IPS-20b (cell line): ENCODE data around the gene ARHGAP15.

Experiments used
- H3K27ac ChIP-seq: one replicate; pipeline ENCODE4 v1.5.1; 2013; ENCODE audit warnings: low read length
- H3K27me3 ChIP-seq: 2 replicates; pipeline ENCODE4 v1.6.1; 2013; ENCODE audit warnings: mild to moderate bottlenecking, low read length, inconsistent platforms; ENCODE audit not compliant: insufficient read depth
- H3K36me3 ChIP-seq: 2 replicates; pipeline ENCODE4 v1.6.1; 2013; ENCODE audit warnings: low read depth, mild to moderate bottlenecking, inconsistent platforms, low read length, moderate library complexity; ENCODE audit not compliant: insufficient read depth
- H3K4me1 ChIP-seq: 2 replicates; pipeline ENCODE4 v1.6.1; 2013; ENCODE audit warnings: mild to moderate bottlenecking, control low read depth, inconsistent platforms, low read length, moderate library complexity; ENCODE audit not compliant: insufficient read depth
- H3K4me3 ChIP-seq: 2 replicates; pipeline ENCODE4 v1.5.1; 2013; ENCODE audit warnings: mild to moderate bottlenecking, low read length, inconsistent platforms
- H3K9ac ChIP-seq: 2 replicates; pipeline ENCODE4 v1.6.1; 2013; ENCODE audit warnings: low read depth, mild to moderate bottlenecking, inconsistent platforms, low read length, moderate library complexity
- H3K9me3 ChIP-seq: 2 replicates; pipeline ENCODE4 v1.6.1; 2013; ENCODE audit warnings: mild to moderate bottlenecking, low read depth, low read length, inconsistent platforms; ENCODE audit not compliant: insufficient read depth

ARHGAP15 gene

DNA sequence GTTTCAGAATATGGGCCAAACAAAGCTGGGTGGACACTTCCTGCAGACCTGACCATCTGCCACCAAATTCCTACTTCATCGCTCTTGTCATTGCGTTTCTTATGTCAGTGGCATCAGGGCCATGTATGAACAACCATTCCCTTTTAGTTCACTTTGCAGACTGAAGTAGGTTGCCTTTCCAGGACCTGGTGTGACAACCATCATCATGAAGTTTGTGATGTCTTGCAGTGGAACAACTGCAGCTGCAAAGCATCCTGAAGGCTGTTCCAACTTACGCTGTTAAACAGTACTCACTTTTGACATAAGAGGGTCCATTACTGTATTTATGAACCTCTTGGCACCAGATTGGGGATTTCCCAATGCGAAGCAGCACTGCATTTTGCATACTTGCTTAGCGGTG lies 511.6 kb downstream of the ARHGAP15 start:
- no peak overlapping the region for H3K27ac ChIP-seq
- H3K9ac ChIP-seq, result no peak overlapping the region
- H3K4me3 ChIP-seq, result no peak overlapping the region
- H3K36me3 ChIP-seq, result no peaks in the 10 kb centered on the region
- 0 out of 2 replicates have a peak, but pooled peaks cover 6% of the 10 kb centered on the region for H3K9me3 ChIP-seq
- no peaks in the 10 kb centered on the region for H3K27me3 ChIP-seq
- no peaks in the 10 kb centered on the region for H3K4me1 ChIP-seq

DNA sequence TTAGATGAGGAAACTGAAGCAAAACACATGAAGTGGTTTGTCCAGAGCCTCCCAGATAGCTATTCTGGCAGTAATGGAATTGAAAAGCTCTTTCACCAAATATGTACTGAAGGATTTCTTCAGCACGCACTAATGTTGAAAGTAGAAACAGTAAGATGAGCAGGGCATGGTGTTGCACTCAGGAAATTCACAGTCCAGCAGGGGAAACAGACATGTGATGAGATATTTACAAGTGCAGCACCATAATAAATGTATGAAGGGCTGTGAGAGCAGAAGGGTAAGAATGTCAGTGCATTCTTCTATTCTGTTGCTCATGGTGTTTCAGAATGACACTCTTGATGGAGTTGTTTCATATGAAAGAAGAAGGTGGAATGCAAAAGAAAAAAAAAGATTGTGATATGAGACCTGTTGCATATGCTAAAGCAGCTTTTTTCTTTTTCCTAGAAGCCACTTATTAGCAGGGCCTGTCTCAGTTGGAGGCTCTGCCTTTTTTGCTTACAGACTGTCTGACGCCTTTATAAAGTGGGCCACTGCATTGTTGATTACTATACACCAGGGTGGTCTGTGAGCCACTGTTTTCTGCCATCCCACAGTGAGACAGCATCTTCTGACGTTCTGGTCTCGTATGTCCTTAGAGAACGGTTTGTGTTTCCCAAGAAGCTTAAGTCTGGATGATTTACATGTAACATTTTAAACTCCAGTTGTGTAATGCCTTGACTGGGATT lies 516.9 kb downstream of the ARHGAP15 start:
- no peak overlapping the region for H3K9ac ChIP-seq
- no peaks in the 10 kb centered on the region for H3K9me3 ChIP-seq
- no peak overlapping the region for H3K4me3 ChIP-seq
- no peaks in the 10 kb centered on the region for H3K27me3 ChIP-seq
- H3K4me1 ChIP-seq, result 0 out of 2 replicates have a peak, but pooled peaks cover 5% of the 10 kb centered on the region
- H3K27ac ChIP-seq, result no peak overlapping the region
- no peaks in the 10 kb centered on the region for H3K36me3 ChIP-seq

DNA sequence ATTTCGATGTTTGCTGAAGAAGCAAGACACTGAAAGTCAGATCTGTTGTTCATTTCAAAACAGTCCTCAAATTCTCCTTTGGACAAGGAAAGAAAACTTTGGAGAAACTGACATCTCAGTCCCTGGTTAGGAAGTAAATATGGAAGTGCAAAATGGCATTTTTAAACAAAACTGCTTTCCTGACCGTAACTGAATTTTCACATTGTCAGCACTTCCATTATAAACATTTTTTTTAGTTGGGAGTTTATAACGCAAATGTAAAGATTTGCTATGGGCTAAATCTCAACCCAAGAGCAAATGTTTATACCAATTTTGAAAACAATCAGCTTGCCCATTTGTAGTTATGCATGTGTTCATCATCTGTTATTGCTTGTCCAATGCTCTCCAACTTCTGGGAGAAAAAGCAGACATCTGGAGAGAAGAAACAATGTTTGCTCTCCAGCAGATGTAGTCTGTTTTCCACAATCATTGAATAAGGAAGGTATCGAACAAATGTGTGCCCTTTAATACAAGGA lies 520.1 kb downstream of the ARHGAP15 start:
- H3K9ac ChIP-seq, result no peak overlapping the region
- no peak overlapping the region for H3K27ac ChIP-seq
- no peaks in the 10 kb centered on the region for H3K27me3 ChIP-seq
- 0 out of 2 replicates have a peak, but pooled peaks cover 5% of the 10 kb centered on the region for H3K4me1 ChIP-seq
- H3K9me3 ChIP-seq, result peaks cover 4% of the 10 kb centered on the region; the same call in 1 of the 2 replicates
- no peak overlapping the region for H3K4me3 ChIP-seq
- H3K36me3 ChIP-seq, result no peaks in the 10 kb centered on the region

DNA sequence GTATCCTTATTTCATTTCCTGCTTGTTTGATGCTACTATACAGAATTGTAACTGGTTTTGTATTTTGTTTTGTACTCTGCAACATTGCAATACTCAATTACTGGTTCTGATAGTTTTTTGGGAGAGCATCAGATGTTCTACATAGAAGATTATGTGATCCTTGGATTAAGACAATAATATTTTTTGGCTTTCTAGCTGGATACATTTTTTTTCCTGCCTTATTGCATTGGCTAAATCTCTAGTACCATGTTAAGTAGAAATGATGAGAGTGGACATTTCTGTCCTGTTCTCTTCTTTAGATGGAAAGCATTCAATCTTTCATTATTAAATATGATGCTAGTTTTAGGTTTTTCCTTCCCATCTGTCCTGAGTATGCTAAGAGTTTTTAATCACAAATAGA lies 523.5 kb downstream of the ARHGAP15 start:
- H3K9ac ChIP-seq, result no peak overlapping the region
- H3K36me3 ChIP-seq, result no peaks in the 10 kb centered on the region
- H3K4me3 ChIP-seq, result no peak overlapping the region
- H3K27ac ChIP-seq, result no peak overlapping the region
- H3K9me3 ChIP-seq, result peaks cover 4% of the 10 kb centered on the region; the same call in 1 of the 2 replicates
- no peaks in the 10 kb centered on the region for H3K27me3 ChIP-seq
- no peaks in the 10 kb centered on the region for H3K4me1 ChIP-seq

DNA sequence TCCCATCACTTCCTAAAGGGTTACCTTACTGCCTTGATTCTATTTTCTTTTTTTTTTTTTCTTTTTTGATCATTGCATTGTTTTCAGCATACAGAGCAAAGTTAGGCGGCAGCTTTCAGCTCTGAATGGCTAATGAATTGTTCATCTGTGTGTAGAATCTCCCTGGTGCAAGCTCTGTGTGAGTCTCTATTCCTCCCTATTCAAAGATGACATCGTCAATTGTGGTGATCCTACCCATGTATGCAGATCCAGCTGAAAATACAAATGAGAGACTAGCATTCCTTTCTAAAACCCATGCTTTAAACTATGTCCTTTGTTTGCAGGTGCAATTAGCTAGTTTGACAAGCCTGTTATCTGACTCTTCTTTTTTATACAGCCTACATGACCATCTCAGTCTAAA lies 539.0 kb downstream of the ARHGAP15 start:
- H3K9me3 ChIP-seq, result no peaks in the 10 kb centered on the region
- H3K9ac ChIP-seq, result no peak overlapping the region
- no peak overlapping the region for H3K4me3 ChIP-seq
- no peak overlapping the region for H3K27ac ChIP-seq
- no peaks in the 10 kb centered on the region for H3K36me3 ChIP-seq
- no peaks in the 10 kb centered on the region for H3K27me3 ChIP-seq
- H3K4me1 ChIP-seq, result 0 out of 2 replicates have a peak, but pooled peaks cover 6% of the 10 kb centered on the region

DNA sequence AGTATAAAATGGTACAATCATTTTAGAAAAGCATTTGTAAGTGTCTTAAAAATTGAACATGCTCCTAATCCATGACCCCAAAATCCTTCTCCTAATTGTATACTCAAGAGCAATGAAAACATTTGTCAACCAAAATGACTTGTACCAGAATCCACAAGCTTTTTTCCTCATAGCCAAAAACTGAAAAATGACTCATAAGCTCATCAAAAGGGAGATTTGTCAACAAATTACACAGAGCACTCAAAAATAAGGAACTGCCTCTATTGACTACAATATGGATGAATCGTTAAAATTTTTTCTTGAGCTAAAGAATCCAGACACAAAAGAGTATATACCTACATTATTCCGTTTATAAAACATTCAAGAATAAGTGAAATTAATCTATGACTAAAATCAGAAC lies 544.8 kb downstream of the ARHGAP15 start:
- Histone ChIP-seq H3K36me3 (no peaks in the 10 kb centered on the region), H3K27me3 (no peaks in the 10 kb centered on the region), H3K4me3 (no peak overlapping the region), H3K27ac (no peak overlapping the region), H3K4me1 (no peaks in the 10 kb centered on the region), H3K9me3 (no peaks in the 10 kb centered on the region), H3K9ac (no peak overlapping the region)

DNA sequence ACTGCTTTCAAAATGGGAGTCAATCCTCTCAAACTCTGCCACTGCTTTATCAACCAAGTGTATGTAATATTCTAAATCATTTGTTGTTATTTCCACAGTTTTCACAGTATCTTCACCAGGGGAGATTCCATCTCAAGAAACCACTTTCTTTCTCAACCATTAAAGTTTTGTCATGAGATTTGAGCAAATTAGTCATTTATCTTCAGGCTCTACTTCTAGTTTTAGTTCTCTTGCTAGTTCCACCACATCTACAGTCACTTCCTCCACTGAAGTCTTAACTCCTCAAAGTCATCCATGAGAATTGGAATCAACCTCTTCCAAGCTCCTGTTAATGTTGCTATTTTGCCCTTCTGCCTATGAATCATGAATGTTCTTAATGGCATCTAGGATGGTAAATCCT lies 545.8 kb downstream of the ARHGAP15 start:
- no peaks in the 10 kb centered on the region for H3K36me3 ChIP-seq
- H3K4me3 ChIP-seq, result no peak overlapping the region
- no peak overlapping the region for H3K27ac ChIP-seq
- H3K27me3 ChIP-seq, result no peaks in the 10 kb centered on the region
- no peak overlapping the region for H3K9ac ChIP-seq
- no peaks in the 10 kb centered on the region for H3K9me3 ChIP-seq
- no peaks in the 10 kb centered on the region for H3K4me1 ChIP-seq

DNA sequence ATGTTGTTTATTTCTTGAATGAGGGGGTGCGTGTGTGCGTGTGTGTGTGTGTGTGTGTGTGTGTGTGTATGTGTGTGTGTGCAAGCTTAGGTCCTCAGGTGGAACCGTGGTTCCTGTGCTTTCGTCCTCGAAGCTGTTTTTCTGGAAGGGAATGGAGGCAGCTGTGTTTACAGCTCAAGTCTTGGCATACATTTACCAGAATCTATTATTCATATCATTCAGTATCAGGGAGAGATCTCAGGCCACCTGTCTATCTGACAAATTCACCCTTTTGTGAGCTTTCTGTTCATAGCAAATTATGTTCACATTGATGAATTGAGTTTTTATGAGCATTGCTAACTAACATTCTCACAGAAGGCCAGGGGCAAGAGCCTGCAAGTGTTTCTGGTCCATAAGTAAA lies 550.4 kb downstream of the ARHGAP15 start:
- Histone ChIP-seq H3K4me3 (no peak overlapping the region), H3K4me1 (no peaks in the 10 kb centered on the region), H3K36me3 (no peaks in the 10 kb centered on the region), H3K9me3 (no peaks in the 10 kb centered on the region), H3K27me3 (no peaks in the 10 kb centered on the region), H3K27ac (no peak overlapping the region), H3K9ac (no peak overlapping the region)

DNA sequence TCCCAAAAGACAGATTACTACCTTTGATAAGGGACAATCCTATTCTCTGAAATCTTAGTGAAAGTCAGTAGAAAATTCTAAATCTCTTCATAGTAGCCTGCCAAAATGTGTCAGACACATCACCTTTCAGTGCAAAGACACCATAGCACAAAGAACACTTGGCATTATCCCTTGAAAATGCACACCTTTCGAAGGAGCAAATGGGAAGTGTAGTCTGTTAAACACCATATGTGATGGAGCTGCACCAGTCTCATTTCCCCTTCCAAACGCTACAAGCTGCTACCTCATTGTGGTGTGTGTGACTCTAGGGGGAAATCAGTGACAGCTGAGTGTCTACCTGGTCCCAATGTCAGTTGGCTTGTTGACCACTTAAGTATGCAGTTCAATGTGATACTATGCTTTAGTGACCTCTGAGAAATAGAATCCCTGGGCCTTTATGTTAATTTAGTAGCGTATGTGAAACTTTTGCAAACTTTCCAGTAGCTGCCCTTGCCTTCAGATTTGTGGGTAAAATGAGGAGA lies 551.7 kb downstream of the ARHGAP15 start:
- Histone ChIP-seq H3K27me3 (no peaks in the 10 kb centered on the region), H3K4me3 (no peak overlapping the region), H3K9ac (no peak overlapping the region), H3K9me3 (no peaks in the 10 kb centered on the region), H3K4me1 (no peaks in the 10 kb centered on the region), H3K36me3 (no peaks in the 10 kb centered on the region), H3K27ac (no peak overlapping the region)

DNA sequence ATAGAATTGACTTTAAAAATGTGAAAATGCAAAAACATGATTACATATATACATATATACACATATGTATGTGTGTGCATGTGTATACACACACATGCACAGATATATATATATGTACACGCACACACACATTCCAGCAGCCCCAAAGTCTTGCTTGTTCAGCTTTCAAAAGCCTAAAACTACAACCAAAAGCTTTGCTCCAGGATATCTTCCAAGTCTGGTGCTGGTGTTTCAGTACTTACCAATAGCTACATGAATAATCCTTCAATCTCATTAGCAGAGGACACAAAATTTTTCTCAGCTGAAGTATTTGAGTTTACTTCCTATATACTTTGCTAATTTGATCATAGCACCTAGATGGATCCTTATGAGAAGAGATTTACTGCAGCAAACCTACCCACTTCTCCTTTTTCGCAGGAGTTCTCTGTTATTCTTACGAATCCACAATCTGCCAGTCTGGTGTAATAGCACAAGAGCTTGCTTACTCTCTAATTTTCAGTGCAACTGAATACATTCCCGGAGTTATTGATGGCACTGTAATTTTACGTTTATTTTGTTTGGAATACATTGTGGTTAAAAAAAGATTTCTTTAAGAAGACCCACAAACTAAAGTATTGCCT lies 553.3 kb downstream of the ARHGAP15 start:
- H3K4me1 ChIP-seq, result no peaks in the 10 kb centered on the region
- no peaks in the 10 kb centered on the region for H3K27me3 ChIP-seq
- H3K9me3 ChIP-seq, result no peaks in the 10 kb centered on the region
- no peak overlapping the region for H3K4me3 ChIP-seq
- H3K27ac ChIP-seq, result no peak overlapping the region
- H3K36me3 ChIP-seq, result no peaks in the 10 kb centered on the region
- H3K9ac ChIP-seq, result no peak overlapping the region

DNA sequence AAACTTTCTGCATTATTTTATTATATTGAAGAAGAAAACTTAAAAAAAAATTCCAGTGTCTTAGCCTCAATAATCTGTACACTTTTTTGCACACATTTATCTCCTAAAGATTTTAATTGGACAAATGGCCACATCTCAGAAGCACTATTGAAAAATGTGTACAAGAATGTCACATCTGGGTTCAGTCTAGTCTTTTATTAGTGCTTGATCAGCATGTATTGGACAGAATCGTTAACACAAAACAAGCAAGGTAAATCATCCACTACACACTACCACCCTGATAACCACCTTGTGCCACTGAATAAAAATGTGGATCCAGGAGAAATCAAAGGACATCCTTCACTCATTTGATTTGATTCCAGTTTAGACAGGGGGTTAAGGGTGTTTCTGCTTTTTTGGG lies 554.8 kb downstream of the ARHGAP15 start:
- Histone ChIP-seq H3K9ac (no peak overlapping the region), H3K4me3 (no peak overlapping the region), H3K9me3 (no peaks in the 10 kb centered on the region), H3K4me1 (peaks cover 9% of the 10 kb centered on the region; the same call in 1 of the 2 replicates), H3K36me3 (no peaks in the 10 kb centered on the region), H3K27me3 (no peaks in the 10 kb centered on the region), H3K27ac (no peak overlapping the region)
